ENCODE measurements around the gene CDK5RAP1.

GRCh38 chr20:33401921-33402369 is 626 bp upstream of the CDK5RAP1 start:
- TF ChIP-seq POLR2A (IDR thresholded peaks at IDR 0.05; ENCODE audit: low read depth, low read length) (no peak), POLR2AphosphoS5 (IDR thresholded peaks at IDR 0.05; ENCODE audit: low read depth, low read length) (no peak), POU2F2 (IDR thresholded peaks at IDR 0.05; ENCODE audit: low read depth, low read length) (no peak), TAF1 (IDR thresholded peaks at IDR 0.05; ENCODE audit: low read depth, low read length) (no peak), SPI1 (IDR thresholded peaks at IDR 0.05; ENCODE audit: low read depth, low read length) (no peak), PAX5 (IDR thresholded peaks at IDR 0.05; ENCODE audit: insufficient read depth, low read length, severe bottlenecking) (no peak)
